ENCODE results near the gene RPA3.
A peak's percentile ranks its signal among the peaks of the same experiment; 100 is the strongest.

The RPA3 gene

DNA sequence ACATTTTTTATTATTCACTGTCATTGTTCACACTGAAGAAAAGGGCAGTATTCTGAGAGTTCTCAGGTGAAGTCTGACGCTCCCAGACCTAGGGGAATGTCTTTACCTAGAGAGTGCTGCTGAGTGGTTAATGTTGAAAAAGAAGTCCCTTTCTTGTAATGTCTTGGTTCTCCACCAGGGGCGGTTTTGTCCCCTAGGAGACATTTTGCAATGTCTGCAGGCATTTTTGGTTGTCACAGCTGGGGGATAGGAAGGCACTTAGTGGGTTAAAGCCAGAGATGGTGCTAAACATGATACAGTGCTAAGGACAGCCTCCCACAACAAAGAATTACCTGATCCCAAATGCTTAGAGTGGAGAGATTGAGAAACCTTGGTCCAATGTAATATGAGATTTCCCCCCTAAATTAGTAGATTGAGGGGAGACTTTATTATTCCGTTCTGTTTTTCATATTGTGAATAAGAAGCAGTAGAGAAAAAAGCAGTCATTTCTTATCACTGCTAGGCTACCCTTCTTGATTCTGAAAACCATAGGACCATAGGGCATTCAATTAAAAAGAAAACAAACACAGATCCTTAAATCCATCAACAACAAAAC is 64.7 kb downstream of the RPA3 start:
- peak; percentile 38 for DNase-seq (ENCODE audit: low spot score)

- DNase-seq (ENCODE audit: low spot score), result no peak
Measured at GRCh38 chr7:7652798-7653540, 65.4 kb downstream of the RPA3 start.

DNA sequence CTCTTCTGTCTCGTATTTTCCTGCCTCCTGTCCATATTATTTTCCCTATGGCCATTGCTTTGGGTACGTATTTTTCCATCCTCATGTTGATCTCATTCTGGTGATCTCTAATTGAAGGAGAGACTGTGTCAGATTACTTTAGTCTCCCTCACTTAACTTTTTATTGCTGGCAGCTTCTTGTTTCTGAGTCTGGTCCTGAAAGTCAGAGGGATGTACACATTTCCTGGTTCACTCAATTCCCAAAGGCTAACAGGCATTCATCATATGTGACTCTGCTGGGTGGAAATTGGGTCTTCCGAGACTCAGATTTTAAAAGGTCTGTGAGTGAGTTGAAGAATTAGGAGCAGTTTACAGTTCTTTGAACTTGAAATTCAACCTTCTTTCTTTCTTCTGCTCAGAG is 66.9 kb downstream of the RPA3 start:
- DNase-seq (ENCODE audit: low spot score), result no peak

GRCh38 chr7:7650682-7651206 is 67.7 kb downstream of the RPA3 start:
- no peak for DNase-seq (ENCODE audit: low spot score)

DNA sequence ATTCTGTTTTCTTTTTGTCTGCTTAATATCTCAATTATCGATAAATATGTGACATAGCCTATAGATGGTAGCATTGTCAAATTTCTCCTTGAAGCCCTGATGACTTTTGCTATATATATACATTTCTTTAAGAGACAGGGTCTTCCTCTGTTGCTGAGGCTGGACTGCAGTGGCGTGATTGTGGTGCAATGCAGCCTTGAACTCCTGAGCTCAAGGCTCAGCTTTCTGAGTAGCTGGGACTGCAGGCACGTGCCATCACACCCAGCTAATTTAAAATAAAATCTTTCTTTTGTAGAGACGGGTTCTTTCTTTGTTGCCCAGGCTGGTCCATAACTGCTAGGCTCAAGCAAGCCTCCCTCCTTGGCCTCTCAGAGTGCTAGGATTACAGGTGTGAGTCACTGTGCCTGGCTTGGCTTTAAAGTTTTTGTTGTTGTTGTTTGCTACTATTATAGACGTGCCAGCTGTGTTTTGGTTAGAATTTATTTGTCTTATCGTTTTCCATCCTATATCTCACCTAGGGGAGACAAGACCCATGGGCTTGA is 70.8 kb downstream of the RPA3 start:
- DNase-seq (ENCODE audit: low spot score), result no peak

DNA sequence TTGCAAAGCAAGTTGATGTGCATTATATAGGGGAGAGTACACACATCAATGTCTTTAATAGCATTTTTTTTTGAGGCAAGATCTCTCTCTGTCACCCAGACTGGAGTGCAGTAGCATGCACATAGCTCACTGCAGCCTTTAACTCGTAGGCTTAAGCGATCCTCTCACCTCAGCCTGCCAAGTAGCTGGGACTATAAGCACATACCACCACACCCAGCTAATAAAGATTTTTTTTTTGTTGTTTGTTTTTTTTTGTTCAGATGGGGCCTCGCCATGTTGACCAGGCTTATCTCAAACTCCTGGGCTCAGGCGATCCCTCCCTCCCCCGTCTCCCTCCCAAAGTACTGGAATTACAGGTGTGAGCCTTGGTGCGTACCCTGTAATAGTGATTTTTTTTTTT is 76.3 kb downstream of the RPA3 start:
- no peak for DNase-seq (ENCODE audit: low spot score)

- DNase-seq (ENCODE audit: low spot score), result peak; percentile 59
Measured at GRCh38 chr7:7641129-7641663, 77.2 kb downstream of the RPA3 start.

DNA sequence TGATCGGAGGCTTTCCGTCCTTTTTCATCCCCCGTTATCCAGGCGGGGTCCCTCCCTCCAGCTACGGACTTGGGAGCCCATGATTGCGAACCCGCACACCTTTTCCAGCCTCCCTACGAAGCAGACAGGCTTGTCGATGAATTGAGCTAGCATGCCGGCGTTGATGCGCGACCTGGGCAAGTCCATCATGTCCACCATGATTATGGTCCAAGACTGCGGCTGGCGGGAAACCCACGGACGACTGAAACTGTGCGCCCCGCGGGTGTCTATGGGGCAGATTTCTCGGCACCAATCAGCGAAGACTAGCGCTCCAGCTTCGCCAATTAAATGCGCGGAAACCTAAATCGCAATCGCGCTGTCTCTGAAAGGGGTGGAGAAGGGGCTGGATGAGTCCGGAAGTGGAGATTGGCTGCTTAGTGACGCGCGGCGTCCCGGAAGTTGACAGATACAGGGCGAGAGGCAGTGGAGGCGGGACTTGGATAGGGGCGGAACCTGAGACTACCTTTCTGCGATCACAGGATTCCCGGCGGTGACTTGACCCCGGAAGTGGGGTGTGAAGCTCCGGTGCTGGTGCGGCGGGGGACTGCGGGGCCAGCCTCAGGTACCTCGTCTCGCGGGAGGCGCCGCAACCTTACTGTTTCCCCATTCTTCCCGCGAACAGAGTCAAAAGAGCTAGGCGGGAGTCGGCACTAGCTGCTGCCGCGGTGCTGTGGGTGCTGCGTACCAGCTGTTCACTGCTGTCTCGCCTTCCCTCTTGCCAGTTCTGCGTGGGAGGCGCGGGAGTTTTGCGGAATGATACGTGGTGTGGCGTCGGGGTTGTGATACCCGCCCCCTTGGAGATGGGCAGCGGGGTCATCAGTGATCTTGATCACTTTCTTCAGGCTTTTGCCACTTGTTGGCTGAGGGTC is 77.9 kb downstream of the RPA3 start, which contains the start of gene UMAD1:
TSS of gene UMAD1 (plus strand) at position 532 of the 908 bp plus-strand sequence. CDS start 32,620 bp downstream, outside the sequence.
- peak; percentile 99 for DNase-seq (ENCODE audit: low spot score)

DNA sequence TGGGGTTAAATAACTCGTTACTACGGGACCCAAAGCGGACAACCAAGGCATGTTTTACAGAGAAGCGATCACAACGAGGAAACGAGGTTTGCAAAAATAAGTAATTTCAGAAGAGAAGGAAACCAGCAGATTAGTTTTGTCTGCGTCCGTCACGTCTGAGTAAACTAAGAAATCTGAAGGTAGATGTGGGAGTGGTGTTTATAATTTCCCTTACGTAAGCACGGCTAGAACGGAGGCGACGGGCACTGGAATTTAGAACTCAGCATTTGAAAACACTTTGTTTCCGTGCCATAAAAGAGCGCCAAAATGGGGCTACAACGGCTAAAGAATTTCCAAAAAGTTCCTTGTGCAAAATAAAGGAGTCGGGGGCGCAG is 78.6 kb downstream of the RPA3 start:
- DNase-seq (ENCODE audit: low spot score), result peak; percentile 72

GRCh38 chr7:7639421-7639820 is 79.0 kb downstream of the RPA3 start:
- DNase-seq (ENCODE audit: low spot score), result peak; percentile 48

DNA sequence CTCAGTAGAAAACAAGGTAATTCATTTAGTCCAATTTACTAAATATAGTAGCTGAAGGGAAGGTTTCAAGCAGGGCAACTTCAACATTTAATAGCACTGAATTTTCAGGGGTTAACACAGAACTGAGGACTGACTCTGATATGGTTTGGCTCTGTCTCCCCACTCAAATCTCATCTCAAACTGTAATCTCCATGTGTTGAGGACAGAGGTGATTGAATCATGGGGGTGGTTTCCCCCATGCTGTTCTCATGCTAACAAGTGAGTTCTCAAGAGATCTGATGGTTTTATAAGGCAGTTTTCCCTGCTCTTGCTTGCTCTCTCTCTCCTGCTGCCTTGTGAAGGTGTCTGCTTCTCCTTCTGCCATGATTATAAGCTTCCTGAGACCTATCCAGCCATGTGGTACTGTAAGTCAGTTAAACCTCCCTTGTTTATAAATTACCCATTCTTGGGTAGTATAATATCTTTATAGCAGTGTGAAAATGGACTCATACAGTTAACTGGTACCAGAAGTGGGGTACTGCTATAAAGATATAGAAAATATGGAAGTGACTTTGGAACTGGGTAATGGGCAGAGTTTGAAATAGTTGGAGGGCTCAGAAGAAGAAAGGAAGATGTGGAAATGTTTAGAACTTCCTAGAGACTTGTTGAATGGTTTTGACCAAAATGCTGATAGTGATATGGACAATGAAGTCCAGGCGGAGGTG is 87.6 kb downstream of the RPA3 start:
- DNase-seq (ENCODE audit: low spot score), result no peak

DNA sequence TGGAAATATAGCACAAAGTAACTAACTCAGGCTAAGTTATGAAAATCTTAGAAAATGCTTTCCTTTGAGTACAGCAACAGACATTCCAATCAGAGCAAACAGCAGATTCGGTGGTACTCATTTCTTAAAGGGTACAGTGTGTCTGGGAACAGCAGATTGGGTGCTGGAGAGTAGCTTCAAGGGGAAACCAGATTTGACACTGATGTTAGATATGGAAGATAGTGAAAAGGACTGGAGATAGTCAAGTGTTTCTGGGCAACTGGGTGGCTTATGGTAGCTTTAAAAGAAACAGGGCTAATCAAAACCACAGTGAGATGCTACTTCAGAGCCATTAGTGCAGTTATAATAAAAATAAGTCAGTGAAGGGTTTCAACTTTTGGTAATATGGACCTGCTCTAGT is 89.9 kb downstream of the RPA3 start:
- DNase-seq (ENCODE audit: low spot score), result no peak

- no peak for DNase-seq (ENCODE audit: low spot score)
Measured at GRCh38 chr7:7620644-7621210, 97.7 kb downstream of the RPA3 start.

DNA sequence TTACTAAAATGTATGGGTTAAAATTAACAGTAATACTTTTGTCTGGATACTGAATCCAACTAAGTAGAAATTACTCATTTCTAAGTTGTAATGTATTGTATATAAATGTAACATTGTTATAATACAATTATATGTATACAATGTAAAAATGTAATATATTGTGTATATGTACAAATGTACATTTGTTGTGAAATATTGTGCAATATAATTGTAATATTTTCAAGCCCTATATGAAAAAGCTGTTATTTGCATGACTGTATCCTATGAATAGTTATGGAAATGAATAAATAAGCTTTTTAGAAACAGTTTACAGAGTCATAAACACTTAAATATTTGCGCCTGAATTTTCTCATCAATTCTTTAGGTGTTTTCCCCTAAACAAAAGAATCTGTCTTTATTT is 98.2 kb downstream of the RPA3 start:
- no peak for DNase-seq (ENCODE audit: low spot score)

GRCh38 chr7:7618410-7618809 is 100.0 kb downstream of the RPA3 start:
- DNase-seq (ENCODE audit: low spot score), result no peak

DNA sequence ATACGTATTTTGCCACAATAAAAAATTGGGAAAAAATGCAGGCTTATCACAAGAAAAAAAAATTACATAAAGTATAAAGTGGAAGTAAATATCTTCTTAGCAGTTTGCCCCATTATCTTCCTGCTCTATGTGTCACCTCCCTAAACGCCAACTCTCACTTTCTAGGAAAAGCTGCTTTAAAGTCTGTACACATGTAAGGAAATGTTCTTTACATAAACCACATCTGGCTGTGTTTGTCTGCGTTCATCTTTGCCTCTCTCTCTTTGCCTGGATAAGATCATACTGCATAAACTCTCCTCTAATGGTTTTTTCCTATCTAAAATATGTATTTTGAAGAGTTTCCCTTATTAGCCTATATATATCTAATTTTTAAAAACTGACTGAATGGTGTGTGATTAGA is 100.9 kb downstream of the RPA3 start:
- no peak for DNase-seq (ENCODE audit: low spot score)

DNA sequence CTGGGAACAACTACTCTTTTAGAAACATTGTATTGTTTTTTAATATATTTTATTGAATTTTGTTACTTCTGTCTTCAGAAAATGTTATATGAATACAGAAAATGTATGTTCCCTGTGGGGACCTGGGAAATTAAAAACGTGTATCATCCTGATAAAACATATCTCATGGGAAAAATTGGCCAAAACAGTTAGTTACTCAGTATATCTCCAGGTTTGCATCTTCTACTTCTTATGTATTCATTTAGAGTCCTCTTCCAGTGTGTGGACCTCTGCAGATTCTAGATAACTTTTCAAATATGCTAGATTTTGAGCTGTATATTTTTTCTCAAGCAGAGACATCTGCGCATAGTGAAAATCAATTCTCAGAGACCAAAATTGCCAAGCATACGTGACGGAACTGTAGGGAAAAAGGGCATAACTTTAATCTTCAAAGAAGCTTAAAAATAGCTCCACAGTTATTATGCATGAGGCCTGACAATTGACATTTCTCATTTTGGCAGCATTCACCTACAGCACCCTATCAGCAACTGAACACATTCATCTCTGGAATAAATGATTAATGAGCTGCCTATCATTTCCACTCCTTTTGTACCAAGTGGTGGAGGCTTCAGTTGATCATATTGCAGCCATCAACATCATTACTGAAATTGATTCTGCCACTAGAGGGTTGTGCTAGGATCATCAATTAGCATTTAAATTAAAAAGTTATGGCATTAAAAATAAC is 104.2 kb downstream of the RPA3 start:
- DNase-seq (ENCODE audit: low spot score), result no peak

DNA sequence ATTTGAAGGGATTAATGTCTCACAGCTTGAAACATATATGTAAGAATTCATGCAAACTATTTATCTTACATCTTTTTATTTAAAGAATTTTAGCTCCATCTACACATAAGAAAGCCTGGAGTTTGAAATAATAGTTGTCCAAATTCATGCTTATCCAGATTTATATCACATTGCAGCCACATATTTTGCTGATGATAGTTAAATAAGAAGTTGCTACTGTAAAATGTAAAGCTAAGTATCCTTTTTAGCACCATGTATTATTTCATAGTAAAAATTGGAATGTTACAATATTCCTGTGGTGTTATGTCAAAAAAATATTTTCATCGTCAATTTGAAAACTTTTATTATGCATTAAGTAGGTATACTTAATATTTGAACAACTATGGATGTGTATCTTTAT is 105.2 kb downstream of the RPA3 start:
- no peak for DNase-seq (ENCODE audit: low spot score)

DNA sequence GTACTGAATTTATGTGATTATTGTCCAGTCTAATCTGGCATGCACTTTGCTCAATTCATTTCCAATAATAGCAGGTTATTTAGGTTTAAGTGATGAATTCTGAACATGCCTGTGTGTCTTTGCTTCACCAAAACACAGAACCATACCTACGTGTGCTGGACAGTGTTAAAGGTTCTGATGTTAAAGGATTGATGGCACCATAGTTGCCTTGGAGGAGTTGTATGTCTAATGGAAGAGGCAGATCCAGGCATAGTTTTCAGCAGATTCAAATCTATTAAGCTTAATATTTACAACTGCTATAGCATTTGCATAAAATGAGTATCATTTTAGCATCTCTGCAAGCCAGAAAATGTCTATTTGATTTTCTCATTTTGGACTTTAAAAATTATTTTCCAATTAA is 105.9 kb downstream of the RPA3 start:
- DNase-seq (ENCODE audit: low spot score), result no peak

DNA sequence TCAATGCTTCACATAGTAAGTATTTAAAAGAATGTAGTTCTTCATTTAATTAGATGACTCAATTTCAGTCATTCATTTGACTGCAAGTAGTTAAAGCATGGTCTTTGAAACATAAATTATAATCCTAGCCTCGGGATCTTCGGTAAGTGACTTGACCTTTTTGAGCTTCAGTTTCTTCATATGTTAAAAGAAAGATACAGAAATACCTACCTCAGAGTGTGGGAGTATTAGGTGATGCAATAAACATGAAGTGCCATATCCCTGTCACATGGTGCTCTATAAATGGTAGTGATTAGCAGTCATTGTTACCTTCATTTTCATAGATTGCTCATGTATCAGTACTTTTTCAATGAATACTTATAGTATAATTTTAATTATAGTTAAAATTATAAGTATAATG is 109.1 kb downstream of the RPA3 start:
- no peak for DNase-seq (ENCODE audit: low spot score)
